ENCODE measurements around the gene IRAK4.

DNA sequence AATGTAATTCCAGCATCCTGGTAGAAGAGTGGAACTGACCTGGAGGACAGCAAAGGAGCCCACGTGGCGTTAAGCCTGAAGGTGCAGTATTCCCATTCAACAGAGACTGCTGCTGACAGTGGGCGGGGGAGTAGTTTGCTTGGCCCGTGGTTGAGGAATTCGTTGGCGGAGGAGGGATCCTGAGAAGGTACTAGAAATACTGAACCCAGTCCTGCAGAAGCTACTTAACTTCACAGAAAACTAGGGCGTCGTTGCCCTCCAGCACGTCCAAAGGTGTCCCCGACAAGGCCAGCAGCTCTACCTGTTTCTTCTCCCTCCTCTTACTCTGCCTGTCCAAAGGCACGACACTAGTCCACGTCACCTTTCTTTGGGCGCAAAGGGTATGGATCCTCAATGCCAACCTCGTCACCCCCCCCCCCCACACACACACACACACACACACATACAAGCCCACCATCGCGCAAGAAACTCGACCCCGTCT, 464 bp upstream of the IRAK4 start:
- TF ChIP-seq EP300 (IDR thresholded peaks at IDR 0.05) (no peak), POLR2A (IDR thresholded peaks at IDR 0.05; ENCODE audit: low read depth) (no peak), POLR2AphosphoS5 (IDR thresholded peaks at IDR 0.05) (no peak)
- TF ChIP-seq, protein P1, sequence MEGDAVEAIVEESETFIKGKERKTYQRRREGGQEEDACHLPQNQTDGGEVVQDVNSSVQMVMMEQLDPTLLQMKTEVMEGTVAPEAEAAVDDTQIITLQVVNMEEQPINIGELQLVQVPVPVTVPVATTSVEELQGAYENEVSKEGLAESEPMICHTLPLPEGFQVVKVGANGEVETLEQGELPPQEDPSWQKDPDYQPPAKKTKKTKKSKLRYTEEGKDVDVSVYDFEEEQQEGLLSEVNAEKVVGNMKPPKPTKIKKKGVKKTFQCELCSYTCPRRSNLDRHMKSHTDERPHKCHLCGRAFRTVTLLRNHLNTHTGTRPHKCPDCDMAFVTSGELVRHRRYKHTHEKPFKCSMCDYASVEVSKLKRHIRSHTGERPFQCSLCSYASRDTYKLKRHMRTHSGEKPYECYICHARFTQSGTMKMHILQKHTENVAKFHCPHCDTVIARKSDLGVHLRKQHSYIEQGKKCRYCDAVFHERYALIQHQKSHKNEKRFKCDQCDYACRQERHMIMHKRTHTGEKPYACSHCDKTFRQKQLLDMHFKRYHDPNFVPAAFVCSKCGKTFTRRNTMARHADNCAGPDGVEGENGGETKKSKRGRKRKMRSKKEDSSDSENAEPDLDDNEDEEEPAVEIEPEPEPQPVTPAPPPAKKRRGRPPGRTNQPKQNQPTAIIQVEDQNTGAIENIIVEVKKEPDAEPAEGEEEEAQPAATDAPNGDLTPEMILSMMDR (IDR thresholded peaks at IDR 0.05) = no peak

All from esophagus muscularis mucosa (tissue), 4 donors.